ENCODE measurements around the gene PTTG1.

The PTTG1 gene

GRCh38 chr5:160423099-160423498 is 1.4 kb downstream of the PTTG1 start:
- no peak for DNase-seq (ENCODE audit: low spot score)
- FAIRE-seq = no peak

GRCh38 chr5:160427607-160428006 is 6.0 kb downstream of the PTTG1 start:
- FAIRE-seq = no peak

GRCh38 chr5:160432196-160432595 is 10.5 kb downstream of the PTTG1 start:
- FAIRE-seq = no peak

More at GRCh38 chr5:160427607-160428006, 6.0 kb downstream of the PTTG1 start:
- DNase-seq (ENCODE audit: low spot score) = no peak

GRCh38 chr5:160432787-160433186 is 11.1 kb downstream of the PTTG1 start:
- FAIRE-seq (no peak), DNase-seq (ENCODE audit: low spot score) (no peak)

More at GRCh38 chr5:160432196-160432595, 10.5 kb downstream of the PTTG1 start:
- DNase-seq (ENCODE audit: low spot score) = no peak

GRCh38 chr5:160434022-160434531 is 12.4 kb downstream of the PTTG1 start:
- FAIRE-seq (peak; percentile 87), DNase-seq (ENCODE audit: low spot score) (peak; percentile 88)

GRCh38 chr5:160435532-160435931 is 13.9 kb downstream of the PTTG1 start:
- DNase-seq (ENCODE audit: low spot score) (no peak), FAIRE-seq (no peak)

- FAIRE-seq = no peak
- DNase-seq (ENCODE audit: low spot score) = no peak
Measured at GRCh38 chr5:160436017-160436416, 14.4 kb downstream of the PTTG1 start.

- DNase-seq (ENCODE audit: low spot score) = peak; percentile 24
- FAIRE-seq = peak; percentile 15
Measured at GRCh38 chr5:160436661-160437060, 15.0 kb downstream of the PTTG1 start.

GRCh38 chr5:160437271-160437670 is 15.6 kb downstream of the PTTG1 start:
- DNase-seq (ENCODE audit: low spot score) (no peak), FAIRE-seq (no peak)

GRCh38 chr5:160438316-160439204 is 16.9 kb downstream of the PTTG1 start:
- FAIRE-seq = no peak
- peak; percentile 28 for DNase-seq (ENCODE audit: low spot score)

GRCh38 chr5:160439205-160439600 is 17.5 kb downstream of the PTTG1 start:
- no peak for FAIRE-seq

GRCh38 chr5:160441311-160441781 is 19.7 kb downstream of the PTTG1 start:
- FAIRE-seq = no peak
- DNase-seq (ENCODE audit: low spot score) = no peak

More at GRCh38 chr5:160439205-160439600, 17.5 kb downstream of the PTTG1 start:
- DNase-seq (ENCODE audit: low spot score) = peak; percentile 54

- DNase-seq (ENCODE audit: low spot score) = no peak
- no peak for FAIRE-seq
Measured at GRCh38 chr5:160442824-160443431, 21.3 kb downstream of the PTTG1 start.

- no peak for FAIRE-seq
- DNase-seq (ENCODE audit: low spot score) = no peak
Measured at GRCh38 chr5:160444407-160444806, 22.8 kb downstream of the PTTG1 start.

GRCh38 chr5:160445132-160445531 is 23.5 kb downstream of the PTTG1 start:
- FAIRE-seq (no peak), DNase-seq (ENCODE audit: low spot score) (no peak)

- FAIRE-seq (no peak), DNase-seq (ENCODE audit: low spot score) (no peak)
Measured at GRCh38 chr5:160445751-160446150, 24.1 kb downstream of the PTTG1 start.

- DNase-seq (ENCODE audit: low spot score) (no peak), FAIRE-seq (no peak)
Measured at GRCh38 chr5:160448886-160449285, 27.2 kb downstream of the PTTG1 start.

- DNase-seq (ENCODE audit: low spot score) (no peak), FAIRE-seq (no peak)
Measured at GRCh38 chr5:160449458-160449857, 27.8 kb downstream of the PTTG1 start.

- FAIRE-seq = no peak
- DNase-seq (ENCODE audit: low spot score) = no peak
Measured at GRCh38 chr5:160450164-160450932, 28.7 kb downstream of the PTTG1 start.

GRCh38 chr5:160451281-160451680 is 29.6 kb downstream of the PTTG1 start:
- FAIRE-seq (no peak), DNase-seq (ENCODE audit: low spot score) (no peak)

GRCh38 chr5:160452036-160452435 is 30.4 kb downstream of the PTTG1 start:
- DNase-seq (ENCODE audit: low spot score) = no peak
- no peak for FAIRE-seq

Data from RCC 7860 (cell line).